GM18517 (cell line): ENCODE data around the gene BFSP1.

Experiments used
- ATAC-seq: cut with Tn5 transposase; IDR thresholded peaks from one replicate; pipeline ENCODE4 v1.9.1; 2021; ENCODE audit warnings: mild to moderate bottlenecking, moderate library complexity; ENCODE audit not compliant: unreplicated experiment

The BFSP1 gene

GRCh38 chr20:17524560-17524959 is 6.6 kb downstream of the BFSP1 start:
- no peak for ATAC-seq

- ATAC-seq, result no peak
Measured at GRCh38 chr20:17523326-17523725, 7.9 kb downstream of the BFSP1 start.

- no peak for ATAC-seq
Measured at GRCh38 chr20:17522528-17522927, 8.7 kb downstream of the BFSP1 start.

GRCh38 chr20:17520583-17520982 is 10.6 kb downstream of the BFSP1 start:
- ATAC-seq, result no peak

GRCh38 chr20:17519606-17520285 is 11.4 kb downstream of the BFSP1 start:
- no peak for ATAC-seq

- no peak for ATAC-seq
Measured at GRCh38 chr20:17518339-17519052, 12.7 kb downstream of the BFSP1 start.

GRCh38 chr20:17515053-17515452 is 16.1 kb downstream of the BFSP1 start:
- no peak for ATAC-seq

- ATAC-seq, result no peak
Measured at GRCh38 chr20:17513939-17514338, 17.2 kb downstream of the BFSP1 start.

GRCh38 chr20:17511401-17511800 is 19.8 kb downstream of the BFSP1 start:
- no peak for ATAC-seq

GRCh38 chr20:17510548-17510947 is 20.6 kb downstream of the BFSP1 start:
- no peak for ATAC-seq

- ATAC-seq, result no peak
Measured at GRCh38 chr20:17508756-17509155, 22.4 kb downstream of the BFSP1 start.

GRCh38 chr20:17507531-17507930 is 23.6 kb downstream of the BFSP1 start:
- ATAC-seq, result no peak

GRCh38 chr20:17507032-17507431 is 24.1 kb downstream of the BFSP1 start:
- ATAC-seq, result no peak

- ATAC-seq, result no peak
Measured at GRCh38 chr20:17505636-17506517, 25.3 kb downstream of the BFSP1 start.

- peak; percentile 79 for ATAC-seq
Measured at GRCh38 chr20:17504898-17505635, 26.1 kb downstream of the BFSP1 start.

- peak; percentile 44 for ATAC-seq
Measured at GRCh38 chr20:17504066-17504897, 26.9 kb downstream of the BFSP1 start.

GRCh38 chr20:17503301-17504065 is 27.7 kb downstream of the BFSP1 start:
- ATAC-seq, result no peak

GRCh38 chr20:17502105-17502504 is 29.1 kb downstream of the BFSP1 start:
- no peak for ATAC-seq

GRCh38 chr20:17501701-17502100 is 29.5 kb downstream of the BFSP1 start:
- no peak for ATAC-seq
